HUDEP-2 (cell line): ENCODE results near the gene VPS52.
A peak's percentile ranks its signal among the peaks of the same experiment; 100 is the strongest.

Experiments used
- DNase-seq, 76 experiments: peaks; one replicate each; lab custom pipeline; 2025; ENCODE audit not compliant: unreplicated experiment in 76 of 76; lab: John Stamatoyannopoulos, UW

VPS52 gene

GRCh38 chr6:33306356-33306755 lies 34.7 kb upstream of the VPS52 start:
- no peak for DNase-seq

GRCh38 chr6:33305052-33305451 lies 33.4 kb upstream of the VPS52 start:
- no peak for DNase-seq

GRCh38 chr6:33304216-33304615 lies 32.5 kb upstream of the VPS52 start:
- no peak for DNase-seq

- no peak for DNase-seq
These were observed 30.2 kb upstream of the VPS52 start for GRCh38 chr6:33301877-33302276.

- peak in 74 of 76 experiments; percentile 49 to 98 (median 87) for DNase-seq
These were observed 27.7 kb upstream of the VPS52 start for GRCh38 chr6:33299237-33299944.

GRCh38 chr6:33298773-33299236 lies 27.1 kb upstream of the VPS52 start, which contains the start of gene RGL2:
RGL2 (minus strand) TSS chr6:33298942; CDS start chr6:33298610, 332 bp downstream.
- DNase-seq, result peak in 49 of 76 experiments; percentile 18 to 74 (median 56)

GRCh38 chr6:33297956-33298772 lies 26.5 kb upstream of the VPS52 start:
- DNase-seq, result peak in 65 of 76 experiments; percentile 20 to 86 (median 62)

- peak in 1 of 76 experiments; percentile 23 for DNase-seq
These were observed 25.8 kb upstream of the VPS52 start for GRCh38 chr6:33297406-33297955.

GRCh38 chr6:33296797-33297405 lies 25.2 kb upstream of the VPS52 start:
- DNase-seq, result no peak

- DNase-seq, result no peak
These were observed 24.1 kb upstream of the VPS52 start for GRCh38 chr6:33295621-33296369.

GRCh38 chr6:33294086-33294823 lies 22.6 kb upstream of the VPS52 start:
- DNase-seq, result no peak

GRCh38 chr6:33292996-33293682 lies 21.5 kb upstream of the VPS52 start:
- no peak for DNase-seq

GRCh38 chr6:33290459-33290858 lies 18.8 kb upstream of the VPS52 start:
- no peak for DNase-seq

GRCh38 chr6:33289784-33290315 lies 18.2 kb upstream of the VPS52 start:
- DNase-seq, result peak in 10 of 76 experiments; percentile 36 to 68 (median 47)

GRCh38 chr6:33288921-33289783 lies 17.5 kb upstream of the VPS52 start, which contains the start of the genes PFDN6 and WDR46:
PFDN6 (plus strand) TSS chr6:33289601; CDS start chr6:33289857, 256 bp downstream.
WDR46 (minus strand) TSS chr6:33289239; CDS start chr6:33289170, 69 bp downstream.
- peak in 73 of 76 experiments; percentile 55 to 96 (median 82) for DNase-seq

- DNase-seq, result no peak
These were observed 16.7 kb upstream of the VPS52 start for GRCh38 chr6:33288141-33288920.
